GM12865 (cell line): ENCODE results near the gene LARGE1.

Source experiments
- DNase-seq: peaks from one replicate; pipeline ENCODE4 v3.0.0; 2010; ENCODE audit warnings: low read depth
- H3K4me3 ChIP-seq: 2 replicates; pipeline ENCODE4 v1.5.1; 2011; ENCODE audit warnings: mild to moderate bottlenecking, low read depth, low read length, control low read depth
- CTCF ChIP-seq: IDR thresholded peaks from 2 replicates; pipeline ENCODE4 v1.5.1; 2011; ENCODE audit warnings: low read length, control low read depth, low read depth, inconsistent platforms; ENCODE audit not compliant: insufficient read depth; ENCODE audit errors: missing control alignments

LARGE1 gene

GRCh38 chr22:33477120-33478111 is 442.9 kb downstream of the LARGE1 start:
- DNase-seq: peak; percentile 33
- no peak for TF ChIP-seq CTCF
- no peak overlapping the region for H3K4me3 ChIP-seq

GRCh38 chr22:33476716-33477115 is 443.6 kb downstream of the LARGE1 start:
- TF ChIP-seq CTCF: no peak
- no peak overlapping the region for H3K4me3 ChIP-seq
- peak; percentile 62 for DNase-seq

GRCh38 chr22:33476206-33476605 is 444.1 kb downstream of the LARGE1 start:
- DNase-seq: no peak

GRCh38 chr22:33474587-33474986 is 445.7 kb downstream of the LARGE1 start:
- no peak for DNase-seq
- H3K4me3 ChIP-seq: no peak overlapping the region
- no peak for TF ChIP-seq CTCF

More at GRCh38 chr22:33476206-33476605, 444.1 kb downstream of the LARGE1 start:
- H3K4me3 ChIP-seq: no peak overlapping the region
- no peak for TF ChIP-seq CTCF

GRCh38 chr22:33472462-33473344 is 447.6 kb downstream of the LARGE1 start:
- peak overlapping the region; percentile 48 for H3K4me3 ChIP-seq
- DNase-seq: peak; percentile 87
- TF ChIP-seq CTCF: no peak

- DNase-seq: peak; percentile 81
- no peak for TF ChIP-seq CTCF
- peak overlapping the region; percentile 34 for H3K4me3 ChIP-seq
These were observed 449.8 kb downstream of the LARGE1 start for GRCh38 chr22:33470456-33470855.
